ENCODE measurements around the gene ZNF160. TPM values are rescaled to one million over a fixed set of nuclear protein-coding genes. Genes with fewer than 3 reads are reported as not detected.

The ZNF160 gene
- total and polyA plus RNA-seq, 2 of the 8 experiments (the other 6 are each of a cell fraction or from before 2014, with no cell fraction given) = 15.8 to 31.2 TPM

- Histone ChIP-seq H3K4me3 (ENCODE audit: extremely low read depth in 1 of 4, insufficient read depth in 2 of 4, low read depth in 3 of 4, low read length in 4 of 4) (peak overlapping the region in 1 of 4 experiments; percentile 86; a peak in 5 of 8 replicates), H3K9me3 (ENCODE audit: insufficient read depth in 2 of 2, low read depth in 1 of 2, low read length in 1 of 2) (no peaks in the 10 kb centered on the region), H2AK5ac (ENCODE audit: low read depth, low read length) (no peak overlapping the region), H2AFZ (ENCODE audit: low read length) (no peak overlapping the region), H3K23ac (ENCODE audit: insufficient read length) (no peak overlapping the region), H3K4ac (replicated peaks; ENCODE audit: insufficient read length, low read depth, low read length) (no peak overlapping the region), H4K91ac (replicated peaks; ENCODE audit: insufficient read length, low read length) (no peak overlapping the region), H2BK12ac (ENCODE audit: low read depth, low read length) (no peak overlapping the region), H4K5ac (ENCODE audit: insufficient read length, low read depth, low read length) (no peak overlapping the region), H3K14ac (ENCODE audit: insufficient read length) (no peak overlapping the region), H3K27ac (ENCODE audit: low read depth, low read length) (no peak overlapping the region), H4K8ac (ENCODE audit: extremely low read depth, insufficient read depth, low read length) (no peak overlapping the region), H3K36me3 (ENCODE audit: control insufficient read depth in 2 of 4, insufficient read depth in 4 of 4, low read length in 3 of 4) (no peaks in the 10 kb centered on the region), H3K79me2 (ENCODE audit: control insufficient read depth in 1 of 2, insufficient read depth in 2 of 2, low read length in 2 of 2) (peaks cover 3 to 36% of the 10 kb centered on the region in 2 experiments; a peak in 3 of 4 replicates), H3K4me1 (replicated peaks in 1 of 4; ENCODE audit: control insufficient read depth in 3 of 4, insufficient read depth in 4 of 4, low read length in 3 of 4) (peaks cover 0 to 8% (median 2%) of the 10 kb centered on the region in 4 experiments; a peak in 2 of 7 replicates), H2BK20ac (ENCODE audit: low read length) (no peak overlapping the region), H3K4me2 (ENCODE audit: insufficient read depth in 1 of 2, low read depth in 2 of 2, low read length in 2 of 2) (peak overlapping the region; percentile 77 to 99; a peak in 3 of 4 replicates), H3K9ac (replicated peaks in 1 of 4; ENCODE audit: extremely low read depth in 1 of 4, low read depth in 3 of 4, low read length in 3 of 4) (no peak overlapping the region), H2BK15ac (ENCODE audit: low read length) (no peak overlapping the region), H3K27me3 (replicated peaks in 1 of 4; ENCODE audit: control insufficient read depth in 3 of 4, extremely low read depth in 1 of 4, insufficient read depth in 3 of 4, low read length in 3 of 4) (no peaks in the 10 kb centered on the region; a peak in 1 of 7 replicates), H2BK5ac (ENCODE audit: low read depth, low read length) (no peak overlapping the region), H3K18ac (ENCODE audit: extremely low read depth, low read length) (no peak overlapping the region), H4K20me1 (replicated peaks in 1 of 2; ENCODE audit: control insufficient read depth in 1 of 2, insufficient read depth in 2 of 2, low read length in 2 of 2) (peaks cover 2 to 4% of the 10 kb centered on the region in 2 experiments), H3K56ac (replicated peaks; ENCODE audit: insufficient read length, low read depth, low read length) (no peak overlapping the region), H2BK120ac (replicated peaks; ENCODE audit: low read depth, low read length) (no peak overlapping the region), H3K23me2 (ENCODE audit: low read depth, low read length) (peaks cover 13% of the 10 kb centered on the region), H3K79me1 (ENCODE audit: low read depth, low read length) (peaks cover 8% of the 10 kb centered on the region)
- TF ChIP-seq BRCA1 (IDR thresholded peaks at IDR 0.05; ENCODE audit: low read depth, low read length) = no peak
- TF ChIP-seq JUND (IDR thresholded peaks at IDR 0.05; ENCODE audit: low read length) = no peak
- TF ChIP-seq CTCF (IDR thresholded peaks at IDR 0.05; ENCODE audit: control extremely low read depth in 1 of 3, insufficient read depth in 1 of 3, low read depth in 1 of 3, low read length in 3 of 3) = no peak
- no peak for TF ChIP-seq FOSL1 (IDR thresholded peaks at IDR 0.05; ENCODE audit: insufficient read depth, low read depth, low read length)
- FAIRE-seq (no peak), DNase-seq (ENCODE audit: low read depth in 1 of 2, low spot score in 2 of 2) (no peak)
- POLR2A ChIA-PET (ENCODE audit: partially characterized antibody) = interaction anchor here (0.7 to 1.6 kb wide), 4 partner anchors 10 to 70 kb away, joined by 3 to 4 read pairs (median 4); no protein-coding TSS in a partner anchor
- 79% methylated on average over 1 of the region's 1 CpG; no CpG with 5 or more reads in 1 of the 2 experiments for WGBS, 2 experiments (ENCODE audit: extremely low coverage in 1 of 2, insufficient coverage in 1 of 2, insufficient read length in 1 of 2, insufficient replicate concordance in 2 of 2, low coverage in 1 of 2, low lambda C conversion rate in 2 of 2, missing lambda C conversion rate in 1 of 2)
- CTCF ChIA-PET (ENCODE audit: partially characterized antibody) = interaction anchor here (1.1 to 1.7 kb wide), 2 partner anchors 10 kb away, joined by 3 to 8 read pairs; no protein-coding TSS in a partner anchor
Measured at GRCh38 chr19:53101518-53101917, 1.7 kb downstream of the ZNF160 start.

Data from H1 (cell line).